HL-60 (cell line): ENCODE measurements around the gene MRPL39.

ENCODE experiments used
- CTCF ChIP-seq: IDR thresholded peaks from one replicate; pipeline ENCODE4 v1.5.1; 2011; ENCODE audit warnings: low read length, control low read depth, inconsistent platforms; ENCODE audit not compliant: insufficient read depth
- POLR2AphosphoS5 ChIP-seq: IDR thresholded peaks from 2 replicates; pipeline ENCODE4 v1.6.1; 2012; ENCODE audit warnings: low read depth
- REST ChIP-seq: IDR thresholded peaks from 2 replicates; pipeline ENCODE4 v1.6.1; 2012; ENCODE audit warnings: low read depth; ENCODE audit not compliant: insufficient replicate concordance
- SPI1 ChIP-seq: IDR thresholded peaks from 2 replicates; pipeline ENCODE4 v1.6.1; 2012; ENCODE audit warnings: low read depth, mild to moderate bottlenecking, borderline replicate concordance

- TF ChIP-seq CTCF, result no peak
- TF ChIP-seq REST, result no peak
- no peak for TF ChIP-seq POLR2AphosphoS5
- TF ChIP-seq SPI1, result no peak
Observed at GRCh38 chr21:25578056-25578961, 29.0 kb downstream of the MRPL39 start.
